T-helper 17 cell (primary cell): ENCODE results near the gene TRIM27. TPM values are rescaled to one million over a fixed set of nuclear protein-coding genes. Genes with fewer than 3 reads are reported as not detected.
A peak's percentile ranks its signal among the peaks of the same experiment; 100 is the strongest.
"Not testable (repeated sequence)": the region's sequence is repeated elsewhere in the genome, so short reads cannot be mapped to it uniquely, and the experiment has no call there.

Experiments
- ATAC-seq: fragments of 150-1000 bp; cut with Tn5 transposase; 2 replicates; pipeline ENCODE4 v1.10.0; 2021; ENCODE audit warnings: mild to moderate bottlenecking, moderate library complexity
- DNase-seq, 3 donors: peaks; one replicate each; pipeline versions ENCODE4 v3.0.0 to v3.0.0-alpha.2; 2020 to 2021
- H3K9me3 ChIP-seq: one replicate; pipeline ENCODE4 v1.7.0; 2013; ENCODE audit warnings: low read length, mild to moderate bottlenecking; ENCODE audit not compliant: control insufficient read depth, poor library complexity, severe bottlenecking
- H3K27ac Mint-ChIP-seq: one replicate; pipeline ENCODE4 v1.8.0; 2022; ENCODE audit warnings: mild to moderate bottlenecking, moderate library complexity, mixed read lengths
- H3K27me3 Mint-ChIP-seq: one replicate; pipeline ENCODE4 v1.8.0; 2022; ENCODE audit warnings: mixed read lengths
- H3K36me3 Mint-ChIP-seq: one replicate; pipeline ENCODE4 v1.8.0; 2022; ENCODE audit warnings: low read depth, mixed read lengths
- H3K4me1 Mint-ChIP-seq: one replicate; pipeline ENCODE4 v1.8.0; 2022; ENCODE audit warnings: mild to moderate bottlenecking, mixed read lengths
- H3K4me3 Mint-ChIP-seq: one replicate; pipeline ENCODE4 v1.8.0; 2022; ENCODE audit warnings: mild to moderate bottlenecking, moderate library complexity, mixed read lengths
- total RNA-seq, 4 donors: library from RNA in 2 of 4; stranded (reverse) in 2 of 4; gene quantifications; one replicate each; pipeline ENCODE4 v1.2.3 and lab custom pipeline; 2022 to 2026

Gene TRIM27
- total RNA-seq, 2 donors from 2014 or later: 21.9 to 22.0 TPM

DNA sequence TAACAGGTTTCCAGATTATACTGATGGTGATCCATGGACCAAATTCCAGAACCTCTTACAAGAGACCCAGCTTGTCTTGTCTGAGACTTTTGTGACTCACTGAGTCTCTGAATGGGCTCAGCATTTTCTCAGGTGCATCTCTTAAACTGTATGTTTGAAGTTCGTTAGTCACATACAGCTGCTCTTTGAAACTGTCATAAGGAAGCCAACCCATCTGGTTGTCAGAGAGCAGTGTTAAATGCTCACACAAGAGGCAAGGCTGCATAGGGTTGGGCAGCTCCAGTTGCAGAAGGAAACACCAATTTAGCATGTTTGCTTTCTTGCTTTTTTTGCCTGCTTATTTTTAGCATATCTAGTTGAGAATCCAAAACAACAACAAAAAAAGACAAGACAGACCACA is 47.1 kb downstream of the TRIM27 start:
- peaks cover 2% of the 10 kb centered on the region for H3K36me3 Mint-ChIP-seq

DNA sequence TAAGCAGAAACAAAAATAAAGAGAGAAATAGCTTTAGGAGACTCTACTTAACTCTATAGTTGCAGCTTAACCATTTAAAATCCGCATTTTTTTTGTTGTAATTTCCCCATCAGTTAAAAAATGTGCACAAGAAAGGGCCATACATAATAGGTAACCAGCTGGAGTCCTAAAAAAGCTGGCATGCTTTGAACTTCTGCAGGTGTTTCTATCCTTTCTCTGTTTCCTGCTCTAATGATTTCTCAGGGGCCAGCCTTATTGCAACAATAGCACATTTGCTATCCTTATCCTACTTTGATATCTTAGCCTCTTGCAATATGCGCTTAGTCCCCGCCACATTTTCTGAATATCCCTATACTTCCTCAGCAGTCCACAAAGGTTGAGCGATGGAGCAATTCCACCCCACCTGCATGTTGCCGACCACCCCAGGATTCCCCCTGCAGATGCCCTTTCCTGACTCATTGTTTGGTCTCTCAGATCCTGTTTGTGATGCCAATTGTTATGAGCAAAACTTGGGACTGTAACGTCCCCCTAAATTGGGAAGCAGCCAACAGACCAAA is 48.5 kb downstream of the TRIM27 start:
- DNase-seq: no peak
- H3K4me3 Mint-ChIP-seq: no peak overlapping the region
- peaks cover 5% of the 10 kb centered on the region for H3K4me1 Mint-ChIP-seq
- no peak for ATAC-seq
- H3K36me3 Mint-ChIP-seq: no peaks in the 10 kb centered on the region
- no peaks in the 10 kb centered on the region for H3K9me3 ChIP-seq
- peaks cover 23% of the 10 kb centered on the region for H3K27me3 Mint-ChIP-seq
- peak overlapping the region; percentile 39 for H3K27ac Mint-ChIP-seq

More for the DNA sequence above, 47.1 kb downstream of the TRIM27 start:
- DNase-seq (no peak), ATAC-seq (no peak)
- no peak overlapping the region for H3K4me3 Mint-ChIP-seq
- no peak overlapping the region for H3K27ac Mint-ChIP-seq
- H3K9me3 ChIP-seq: no peaks in the 10 kb centered on the region
- H3K27me3 Mint-ChIP-seq: peaks cover 23% of the 10 kb centered on the region
- H3K4me1 Mint-ChIP-seq: peaks cover 5% of the 10 kb centered on the region

DNA sequence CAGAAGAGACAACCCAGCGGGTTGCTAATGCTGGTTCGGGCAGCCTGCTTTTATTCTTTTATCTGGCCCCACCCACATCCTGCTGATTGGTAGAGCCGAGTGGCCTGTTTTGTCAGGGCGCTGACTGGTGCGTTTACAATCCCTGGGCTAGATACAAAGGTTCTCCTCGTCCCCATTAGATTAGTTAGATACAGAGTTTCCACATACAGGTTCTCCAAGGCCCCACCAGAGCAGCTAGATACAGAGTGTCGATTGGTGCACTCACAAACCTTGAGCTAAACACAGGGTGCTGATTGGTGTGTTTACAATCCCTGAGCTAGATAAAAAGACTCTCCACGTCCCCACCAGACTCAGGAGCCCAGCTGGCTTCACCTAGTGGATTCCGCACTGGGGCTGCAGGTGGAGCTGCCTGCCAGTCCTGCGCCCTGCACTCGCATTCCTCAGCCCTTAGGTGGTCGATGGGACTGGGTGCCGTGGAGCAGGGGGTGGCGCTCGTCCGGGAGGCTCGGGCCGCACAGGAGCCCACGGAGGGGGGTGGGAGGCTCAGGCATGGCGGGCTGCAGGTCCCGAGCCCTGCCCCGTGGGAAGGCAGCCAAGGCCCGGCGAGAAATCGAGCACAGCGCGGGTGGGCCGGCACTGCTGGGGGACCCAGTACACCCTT is 51.5 kb downstream of the TRIM27 start:
- not testable (repeated sequence) for ATAC-seq, DNase-seq, H3K4me1 Mint-ChIP-seq, H3K27me3 Mint-ChIP-seq, H3K27ac Mint-ChIP-seq, H3K4me3 Mint-ChIP-seq, H3K36me3 Mint-ChIP-seq, H3K9me3 ChIP-seq

DNA sequence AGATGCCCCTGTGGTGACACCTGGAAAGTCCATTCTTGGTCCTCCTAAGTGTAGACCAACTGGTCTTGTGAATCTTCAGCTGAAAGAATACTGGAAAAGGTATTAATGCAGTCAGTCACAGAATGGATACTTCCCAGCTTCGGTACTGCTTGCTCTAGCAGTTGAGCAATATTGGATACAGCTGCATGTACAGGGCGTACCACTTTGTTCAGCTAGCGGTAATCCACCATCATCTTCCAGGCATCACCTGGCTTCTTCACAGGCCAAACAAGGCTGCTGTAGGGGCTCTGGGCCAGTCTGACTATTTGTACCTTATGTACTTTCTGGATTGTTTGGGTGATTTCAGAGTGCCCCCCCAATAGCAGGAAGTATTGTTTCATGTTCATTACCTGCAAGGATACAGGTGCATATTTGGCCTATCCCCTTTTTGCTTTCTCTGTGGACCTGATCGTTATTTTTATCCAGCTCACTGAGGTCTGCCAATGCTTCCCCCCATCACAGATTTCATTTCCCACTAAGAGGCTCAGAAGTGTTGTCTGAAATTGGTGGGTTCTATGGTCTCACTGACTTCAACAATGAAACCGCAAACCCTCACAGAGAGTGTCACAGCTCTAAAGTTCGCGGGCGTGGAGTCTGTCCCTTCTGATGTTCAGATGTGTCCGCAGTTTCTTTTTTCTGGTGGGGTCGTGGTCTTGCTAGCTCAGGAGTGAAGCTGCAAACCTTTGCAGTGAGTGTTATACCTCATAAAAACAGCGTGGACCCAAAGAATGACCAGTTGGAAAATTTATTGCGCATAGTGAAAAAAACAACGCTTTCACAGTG is 52.2 kb downstream of the TRIM27 start:
- no peaks in the 10 kb centered on the region for H3K36me3 Mint-ChIP-seq
- H3K4me1 Mint-ChIP-seq: no peaks in the 10 kb centered on the region
- no peak overlapping the region for H3K4me3 Mint-ChIP-seq
- ATAC-seq (no peak), DNase-seq (no peak)
- H3K9me3 ChIP-seq: no peaks in the 10 kb centered on the region
- peaks cover 6% of the 10 kb centered on the region for H3K27me3 Mint-ChIP-seq
- no peak overlapping the region for H3K27ac Mint-ChIP-seq

DNA sequence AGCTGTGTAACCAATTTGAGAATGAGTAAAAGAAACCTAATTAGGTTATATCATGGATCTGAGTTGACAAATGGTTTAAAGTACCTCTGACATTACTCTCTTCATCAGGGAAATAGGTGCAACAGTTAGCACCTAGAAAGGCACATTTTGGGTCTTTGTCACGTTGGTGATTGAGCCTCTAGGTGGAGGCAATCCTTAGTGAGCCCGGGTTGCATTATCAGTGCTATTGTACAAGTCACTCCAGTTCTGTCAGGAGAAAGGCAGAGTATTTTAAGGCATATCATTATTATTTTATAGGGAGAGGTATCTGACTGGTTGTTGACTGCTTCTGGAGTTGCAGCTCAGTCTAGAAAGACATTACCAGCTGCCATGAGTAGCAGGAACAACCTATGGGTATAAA is 54.9 kb downstream of the TRIM27 start:
- no peaks in the 10 kb centered on the region for H3K27me3 Mint-ChIP-seq
- no peaks in the 10 kb centered on the region for H3K9me3 ChIP-seq
- peak overlapping the region; percentile 61 for H3K27ac Mint-ChIP-seq
- DNase-seq: no peak
- ATAC-seq: no peak
- no peaks in the 10 kb centered on the region for H3K36me3 Mint-ChIP-seq
- peaks cover 8% of the 10 kb centered on the region for H3K4me1 Mint-ChIP-seq
- no peak overlapping the region for H3K4me3 Mint-ChIP-seq

DNA sequence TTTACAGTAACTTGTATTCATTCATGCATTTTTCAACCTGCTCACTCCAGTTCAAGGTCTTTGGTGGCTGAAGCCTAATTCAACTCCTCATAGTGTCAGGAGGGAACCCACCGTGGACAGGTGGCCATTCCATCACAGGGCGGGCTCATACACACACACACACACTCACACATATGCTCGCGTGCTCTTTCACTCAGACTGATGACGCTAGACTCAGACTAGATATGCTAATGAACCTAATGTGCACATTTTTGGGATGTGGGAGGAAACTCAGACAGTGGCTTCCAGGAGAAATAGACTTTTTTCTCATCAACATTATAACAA is 56.7 kb downstream of the TRIM27 start:
- peak; percentile 14 for ATAC-seq
- Mint-ChIP-seq H3K36me3 (no peaks in the 10 kb centered on the region), H3K4me1 (peaks cover 18% of the 10 kb centered on the region)

DNA sequence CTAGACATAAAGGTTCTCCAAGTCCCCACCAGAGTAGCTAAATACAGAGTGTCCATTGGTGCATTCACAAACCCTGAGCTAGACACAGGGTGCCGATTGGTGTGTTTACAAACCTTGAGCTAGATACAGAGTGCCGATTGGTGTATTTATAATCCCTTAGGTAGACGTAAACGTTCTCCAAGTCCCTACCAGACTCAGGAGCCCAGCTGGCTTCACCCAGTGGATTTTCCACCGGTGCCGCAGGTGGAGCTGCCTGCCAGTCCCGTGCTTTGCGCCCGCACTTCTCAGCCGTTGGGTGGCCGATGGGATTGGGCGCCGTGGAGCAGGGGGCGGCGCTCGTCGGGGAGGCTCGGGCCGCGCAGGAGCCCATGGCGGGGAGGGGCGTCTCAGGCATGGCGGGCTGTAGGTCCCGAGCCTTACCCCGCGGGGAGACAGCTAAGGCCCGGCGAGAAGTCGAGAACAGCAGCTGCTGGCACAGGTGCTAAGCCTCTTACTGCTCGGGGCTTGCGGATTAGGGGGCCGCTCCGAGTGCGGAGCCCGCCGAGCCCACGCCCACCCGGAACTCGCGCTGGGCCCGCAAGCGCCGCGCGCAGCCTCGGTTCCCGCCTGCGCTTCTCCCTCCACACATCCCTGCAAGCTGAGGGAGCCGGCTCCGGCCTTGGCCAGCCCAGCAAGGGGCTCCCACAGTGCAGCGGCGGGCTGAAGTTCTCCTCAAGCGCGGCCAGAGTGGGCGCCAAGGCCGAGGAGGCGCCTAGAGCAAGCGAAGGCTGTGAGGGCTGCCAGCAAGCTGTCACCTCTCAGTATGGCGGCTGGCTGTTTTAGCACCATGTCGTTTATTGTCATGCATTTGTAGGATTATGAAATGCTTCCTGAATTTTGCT is 57.3 kb downstream of the TRIM27 start:
- DNase-seq (peak; percentile 61 to 67 (median 62)), ATAC-seq (peak; percentile 75)
- H3K4me3 Mint-ChIP-seq: peak overlapping the region; percentile 87
- not testable (repeated sequence) for H3K9me3 ChIP-seq, H3K27me3 Mint-ChIP-seq, H3K36me3 Mint-ChIP-seq
- H3K4me1 Mint-ChIP-seq: peaks cover 18% of the 10 kb centered on the region
- peak overlapping the region; percentile 96 for H3K27ac Mint-ChIP-seq

More for the DNA sequence above, 56.7 kb downstream of the TRIM27 start:
- DNase-seq: no peak
- H3K9me3 ChIP-seq: no peaks in the 10 kb centered on the region
- Mint-ChIP-seq H3K27me3 (no peaks in the 10 kb centered on the region), H3K27ac (peak overlapping the region; percentile 54), H3K4me3 (peak overlapping the region; percentile 87)

DNA sequence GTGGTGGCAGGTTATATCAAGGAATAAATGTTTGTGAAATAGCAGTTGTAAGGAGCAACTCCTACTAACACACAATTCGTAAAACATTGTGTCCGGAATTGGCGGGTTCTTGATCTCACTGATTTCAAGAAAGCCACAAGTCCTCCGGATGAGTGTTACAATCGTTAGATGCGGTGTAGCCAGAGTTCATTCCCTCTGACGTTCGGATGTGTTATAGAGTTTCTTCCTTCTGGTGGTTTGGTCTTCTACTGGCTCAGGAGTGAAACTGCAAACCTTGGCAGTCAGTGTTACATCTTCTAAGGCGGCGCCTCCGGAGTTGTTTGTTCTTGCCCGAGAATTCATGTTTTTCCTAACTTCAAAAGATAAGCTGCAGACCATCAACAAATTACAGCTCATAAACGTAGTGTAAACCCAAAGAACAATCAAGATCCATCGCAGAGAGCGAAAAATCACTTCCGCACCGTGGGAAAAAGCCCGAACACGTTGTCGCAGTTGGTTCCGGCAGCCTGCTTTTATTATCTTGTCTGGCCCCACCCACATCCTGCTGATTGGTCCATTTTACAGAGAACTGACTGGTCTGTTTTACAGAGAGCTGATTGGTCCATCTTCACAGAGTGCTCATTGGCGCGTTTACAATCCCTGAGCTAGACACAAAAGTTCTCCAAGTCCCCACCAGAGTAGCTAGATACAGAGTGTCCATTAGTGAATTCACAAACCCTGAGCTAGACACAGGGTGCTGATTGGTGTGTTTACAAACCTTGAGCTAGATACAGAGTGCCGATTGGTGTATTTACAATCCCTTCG is 58.2 kb downstream of the TRIM27 start:
- DNase-seq (peak in 2 of 3 donors; percentile 28 to 40), ATAC-seq (peak; percentile 6)
- H3K27me3 Mint-ChIP-seq: no peaks in the 10 kb centered on the region
- peak overlapping the region; percentile 96 for H3K27ac Mint-ChIP-seq
- peaks cover 18% of the 10 kb centered on the region for H3K4me1 Mint-ChIP-seq
- no peaks in the 10 kb centered on the region for H3K36me3 Mint-ChIP-seq
- H3K9me3 ChIP-seq: no peaks in the 10 kb centered on the region
- peak overlapping the region; percentile 87 for H3K4me3 Mint-ChIP-seq

DNA sequence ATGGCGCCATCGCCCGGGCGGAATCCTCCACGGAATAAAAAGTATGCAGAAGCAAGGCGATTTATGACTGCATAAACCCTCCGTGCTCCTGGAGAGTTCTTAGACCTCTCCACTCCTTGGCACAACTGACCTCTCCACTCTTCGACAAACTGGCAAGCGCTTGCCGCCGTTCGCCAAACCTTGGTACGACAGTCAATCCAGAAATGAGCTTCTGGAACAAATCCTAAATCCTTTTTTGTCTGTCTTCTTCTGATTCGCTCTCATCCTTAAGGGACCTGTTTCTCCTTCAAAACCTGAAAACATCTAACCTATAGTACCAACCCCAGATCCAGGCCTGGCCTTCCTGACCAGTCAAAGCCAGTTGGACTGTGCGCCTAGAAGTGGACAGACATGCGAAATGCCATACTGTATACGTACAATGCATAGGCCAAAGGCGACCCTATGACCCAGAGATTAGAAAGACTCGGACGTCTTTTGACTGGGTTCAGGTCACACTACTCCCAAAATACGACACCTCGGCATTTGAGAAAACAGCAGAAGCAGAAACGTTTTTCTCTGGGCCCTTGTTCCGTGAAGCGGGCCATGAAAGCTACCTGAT is 59.4 kb downstream of the TRIM27 start:
- H3K27ac Mint-ChIP-seq: peak overlapping the region; percentile 96
- DNase-seq (peak in 1 of 3 donors; percentile 17), ATAC-seq (no peak)

DNA sequence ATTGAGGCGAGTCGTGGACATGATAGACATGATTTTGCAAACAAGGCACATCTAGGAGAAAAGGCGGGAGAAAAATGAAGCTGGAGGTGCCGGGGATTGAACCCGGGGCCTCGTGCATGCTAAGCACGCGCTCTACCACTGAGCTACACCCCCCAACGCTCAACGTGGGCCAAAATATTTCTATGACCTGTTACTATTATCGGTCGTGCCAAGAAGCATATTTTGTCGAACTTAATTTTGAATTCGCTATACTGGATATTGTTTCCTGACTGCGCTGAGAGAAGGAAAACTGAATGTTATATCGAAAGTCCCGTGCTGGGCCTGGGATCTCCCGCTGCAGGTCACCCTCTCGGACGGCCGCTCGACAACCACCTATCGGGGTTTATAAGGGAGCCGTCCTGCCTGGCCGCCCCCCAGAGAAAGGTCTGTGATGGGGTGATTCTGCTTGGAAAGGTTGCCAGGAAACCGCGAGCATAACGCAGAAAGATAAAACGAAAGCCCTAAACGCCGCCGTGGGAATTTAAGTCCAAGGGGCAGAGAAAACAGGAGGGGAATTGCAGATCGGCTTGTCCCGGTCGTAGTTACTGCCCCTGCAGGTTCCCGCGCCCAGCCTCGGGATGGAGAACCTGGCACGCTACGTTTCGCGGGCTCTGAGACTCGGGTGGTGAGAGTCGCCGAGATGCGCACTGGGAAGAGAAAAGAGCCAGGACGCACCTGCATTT is 60.0 kb downstream of the TRIM27 start:
- H3K27me3 Mint-ChIP-seq: no peaks in the 10 kb centered on the region

More for the DNA sequence above, 59.4 kb downstream of the TRIM27 start:
- no peaks in the 10 kb centered on the region for H3K36me3 Mint-ChIP-seq
- no peaks in the 10 kb centered on the region for H3K27me3 Mint-ChIP-seq
- H3K4me1 Mint-ChIP-seq: peaks cover 18% of the 10 kb centered on the region
- H3K9me3 ChIP-seq: no peaks in the 10 kb centered on the region
- peak overlapping the region; percentile 88 for H3K4me3 Mint-ChIP-seq

DNA sequence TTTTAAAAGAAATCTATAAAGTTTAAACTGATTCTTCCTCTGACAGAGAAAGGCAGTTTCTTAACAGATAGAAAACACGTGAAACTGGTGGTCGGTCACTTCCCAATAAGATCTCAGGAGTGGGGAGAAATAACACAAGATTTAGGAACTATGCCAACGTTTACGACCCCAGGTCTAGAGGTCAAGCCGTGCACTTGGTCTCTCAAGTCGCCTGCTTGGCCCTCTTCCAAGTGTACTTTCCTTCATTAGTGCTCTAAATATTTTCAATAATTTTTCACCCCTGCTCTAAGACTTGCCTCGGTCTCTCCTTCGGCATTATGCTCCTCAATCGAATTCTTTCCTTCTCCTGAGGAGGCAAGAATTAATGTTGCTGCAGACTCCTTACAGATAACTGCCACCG is 61.7 kb downstream of the TRIM27 start:
- Mint-ChIP-seq H3K4me3 (peak overlapping the region; percentile 72), H3K27me3 (no peaks in the 10 kb centered on the region), H3K36me3 (no peaks in the 10 kb centered on the region), H3K27ac (peak overlapping the region; percentile 96), H3K4me1 (peaks cover 18% of the 10 kb centered on the region)
- DNase-seq (no peak), ATAC-seq (no peak)
- no peaks in the 10 kb centered on the region for H3K9me3 ChIP-seq

More for the DNA sequence above, 60.0 kb downstream of the TRIM27 start:
- no peaks in the 10 kb centered on the region for H3K9me3 ChIP-seq
- Mint-ChIP-seq H3K27ac (peak overlapping the region; percentile 96), H3K4me3 (peak overlapping the region; percentile 88), H3K36me3 (no peaks in the 10 kb centered on the region), H3K4me1 (peaks cover 18% of the 10 kb centered on the region)
- DNase-seq (peak; percentile 31 to 71 (median 66)), ATAC-seq (peak; percentile 55)
